ENCODE data around the gene CD247.

Gene CD247

GRCh38 chr1:167542109-167543032 is 24.0 kb upstream of the CD247 start:
- no peak for DNase-seq

- no peak for DNase-seq
Observed at GRCh38 chr1:167541610-167542009, 23.3 kb upstream of the CD247 start.

- DNase-seq: no peak
Observed at GRCh38 chr1:167541003-167541402, 22.7 kb upstream of the CD247 start.

- no peak for DNase-seq
Observed at GRCh38 chr1:167538657-167539056, 20.3 kb upstream of the CD247 start.

GRCh38 chr1:167533851-167534300 is 15.5 kb upstream of the CD247 start:
- peak; percentile 41 for DNase-seq

- no peak for DNase-seq
Observed at GRCh38 chr1:167532964-167533824, 14.9 kb upstream of the CD247 start.

- no peak for DNase-seq
Observed at GRCh38 chr1:167532375-167532774, 14.0 kb upstream of the CD247 start.

GRCh38 chr1:167529829-167530474 is 11.6 kb upstream of the CD247 start:
- no peak for DNase-seq

GRCh38 chr1:167528057-167528728 is 9.9 kb upstream of the CD247 start:
- DNase-seq: no peak

- DNase-seq: no peak
Observed at GRCh38 chr1:167526667-167527383, 8.5 kb upstream of the CD247 start.

GRCh38 chr1:167524651-167525050 is 6.3 kb upstream of the CD247 start:
- DNase-seq: no peak

- no peak for DNase-seq
Observed at GRCh38 chr1:167522246-167522645, 3.9 kb upstream of the CD247 start.

- no peak for DNase-seq
Observed at GRCh38 chr1:167520711-167521206, 2.4 kb upstream of the CD247 start.

- peak; percentile 92 for DNase-seq
Observed at GRCh38 chr1:167517535-167518330, 596 bp downstream of the CD247 start.

GRCh38 chr1:167516404-167517388 is 1.6 kb downstream of the CD247 start:
- DNase-seq: no peak

GRCh38 chr1:167515893-167516321 is 2.4 kb downstream of the CD247 start:
- DNase-seq: no peak

- DNase-seq: no peak
Observed at GRCh38 chr1:167515461-167515860, 2.9 kb downstream of the CD247 start.

GRCh38 chr1:167514288-167514687 is 4.0 kb downstream of the CD247 start:
- DNase-seq: no peak

GRCh38 chr1:167512046-167512654 is 6.2 kb downstream of the CD247 start:
- DNase-seq: no peak
